Thyroid gland (tissue), 4 donors: ENCODE data around the gene COL23A1.

Experiments
- POLR2A ChIP-seq, 2 donors: fragments of 450-650 bp; IDR thresholded peaks; one replicate each; pipeline ENCODE4 v1.6.1; 2017; ENCODE audit warnings: antibody characterized with exemption in 2 of 2, mild to moderate bottlenecking in 2 of 2, moderate library complexity in 1 of 2
- TF ChIP-seq, protein P1 (sequence below), 6 experiments: fragments of 200-600 bp in 3 of 6; fragments of 450-650 bp in 3 of 6; sonication (generic) in 3 of 6; IDR thresholded peaks; one replicate each; pipeline ENCODE4 v1.5.1; 2016 to 2019; ENCODE audit warnings: antibody characterized with exemption in 6 of 6, mild to moderate bottlenecking in 2 of 6, inconsistent platforms in 1 of 6, moderate library complexity in 1 of 6

- TF ChIP-seq, protein P1, sequence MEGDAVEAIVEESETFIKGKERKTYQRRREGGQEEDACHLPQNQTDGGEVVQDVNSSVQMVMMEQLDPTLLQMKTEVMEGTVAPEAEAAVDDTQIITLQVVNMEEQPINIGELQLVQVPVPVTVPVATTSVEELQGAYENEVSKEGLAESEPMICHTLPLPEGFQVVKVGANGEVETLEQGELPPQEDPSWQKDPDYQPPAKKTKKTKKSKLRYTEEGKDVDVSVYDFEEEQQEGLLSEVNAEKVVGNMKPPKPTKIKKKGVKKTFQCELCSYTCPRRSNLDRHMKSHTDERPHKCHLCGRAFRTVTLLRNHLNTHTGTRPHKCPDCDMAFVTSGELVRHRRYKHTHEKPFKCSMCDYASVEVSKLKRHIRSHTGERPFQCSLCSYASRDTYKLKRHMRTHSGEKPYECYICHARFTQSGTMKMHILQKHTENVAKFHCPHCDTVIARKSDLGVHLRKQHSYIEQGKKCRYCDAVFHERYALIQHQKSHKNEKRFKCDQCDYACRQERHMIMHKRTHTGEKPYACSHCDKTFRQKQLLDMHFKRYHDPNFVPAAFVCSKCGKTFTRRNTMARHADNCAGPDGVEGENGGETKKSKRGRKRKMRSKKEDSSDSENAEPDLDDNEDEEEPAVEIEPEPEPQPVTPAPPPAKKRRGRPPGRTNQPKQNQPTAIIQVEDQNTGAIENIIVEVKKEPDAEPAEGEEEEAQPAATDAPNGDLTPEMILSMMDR (IDR thresholded peaks at IDR 0.05) = no peak
- TF ChIP-seq POLR2A (IDR thresholded peaks at IDR 0.05) = no peak
Observed at GRCh38 chr5:178572617-178573016, 17.6 kb downstream of the COL23A1 start.
